Glomerular visceral epithelial cell (primary cell): ENCODE data around the gene MSH2.
"Not testable (repeated sequence)": the region's sequence is repeated elsewhere in the genome, so short reads cannot be mapped to it uniquely, and the experiment has no call there.

Source experiments
- DNase-seq: peaks from one replicate; pipeline ENCODE4 v3.0.0-alpha.2; 2016; ENCODE audit errors: extremely low spot score

MSH2 gene

DNA sequence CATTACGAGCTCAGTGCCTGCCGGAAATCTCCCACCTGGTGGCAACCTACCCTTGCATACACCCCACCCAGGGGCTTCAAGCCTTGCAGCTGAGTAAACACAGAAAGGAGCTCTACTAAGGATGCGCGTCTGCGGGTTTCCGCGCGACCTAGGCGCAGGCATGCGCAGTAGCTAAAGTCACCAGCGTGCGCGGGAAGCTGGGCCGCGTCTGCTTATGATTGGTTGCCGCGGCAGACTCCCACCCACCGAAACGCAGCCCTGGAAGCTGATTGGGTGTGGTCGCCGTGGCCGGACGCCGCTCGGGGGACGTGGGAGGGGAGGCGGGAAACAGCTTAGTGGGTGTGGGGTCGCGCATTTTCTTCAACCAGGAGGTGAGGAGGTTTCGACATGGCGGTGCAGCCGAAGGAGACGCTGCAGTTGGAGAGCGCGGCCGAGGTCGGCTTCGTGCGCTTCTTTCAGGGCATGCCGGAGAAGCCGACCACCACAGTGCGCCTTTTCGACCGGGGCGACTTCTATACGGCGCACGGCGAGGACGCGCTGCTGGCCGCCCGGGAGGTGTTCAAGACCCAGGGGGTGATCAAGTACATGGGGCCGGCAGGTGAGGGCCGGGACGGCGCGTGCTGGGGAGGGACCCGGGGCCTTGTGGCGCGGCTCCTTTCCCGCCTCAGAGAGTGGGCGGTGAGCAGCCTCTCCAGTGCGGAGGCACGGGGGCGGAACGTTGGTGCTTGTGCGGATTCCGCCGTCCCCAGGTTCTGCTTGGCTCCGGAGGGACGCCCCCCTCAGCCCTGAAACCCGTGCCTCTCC is at the start of gene MSH2:
Gene MSH2 (plus strand): TSS at position 352 of the 804 bp plus-strand sequence. CDS start 36 bp downstream, at position 388.
- DNase-seq: peak; percentile 93

DNA sequence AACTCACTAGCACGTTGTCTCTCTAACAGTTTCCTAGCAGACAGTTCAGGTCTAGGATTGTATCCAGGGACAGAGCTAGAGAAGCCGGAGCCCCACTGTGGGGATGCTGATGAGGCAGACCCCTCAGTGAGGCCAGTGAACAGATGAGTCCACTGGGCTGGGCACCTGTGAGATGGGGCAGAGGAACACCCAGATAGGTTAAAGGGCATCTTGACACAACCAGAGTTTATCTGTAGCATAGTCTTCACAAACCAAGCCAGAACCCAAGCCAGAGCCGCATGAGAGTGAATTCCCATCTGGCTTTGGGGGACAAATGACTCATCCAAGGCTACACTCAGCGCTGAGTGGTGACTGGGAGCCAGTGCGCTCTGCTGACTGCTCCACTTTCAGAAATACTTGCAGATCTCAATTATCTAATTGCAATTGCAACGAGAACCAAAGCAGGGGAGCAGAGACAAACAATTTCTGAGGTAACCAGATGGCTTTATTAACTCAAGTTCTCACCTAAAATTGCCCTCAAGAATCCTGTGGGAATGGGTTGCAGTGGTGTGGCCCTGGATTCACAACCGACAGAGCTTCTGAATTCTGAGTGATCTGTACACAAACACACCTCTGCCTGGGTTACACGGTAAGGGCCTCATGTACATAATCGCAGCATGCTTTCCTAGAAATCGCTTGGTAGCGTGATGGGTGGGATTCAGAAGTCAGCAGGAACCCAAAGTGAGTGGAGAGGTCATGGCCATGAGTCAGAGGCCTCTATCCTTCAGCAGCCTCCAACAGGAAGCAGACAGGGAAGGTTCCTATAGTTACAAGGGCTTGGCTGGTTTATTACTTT is 48.7 kb upstream of the MSH2 start:
- DNase-seq: peak; percentile 45

DNA sequence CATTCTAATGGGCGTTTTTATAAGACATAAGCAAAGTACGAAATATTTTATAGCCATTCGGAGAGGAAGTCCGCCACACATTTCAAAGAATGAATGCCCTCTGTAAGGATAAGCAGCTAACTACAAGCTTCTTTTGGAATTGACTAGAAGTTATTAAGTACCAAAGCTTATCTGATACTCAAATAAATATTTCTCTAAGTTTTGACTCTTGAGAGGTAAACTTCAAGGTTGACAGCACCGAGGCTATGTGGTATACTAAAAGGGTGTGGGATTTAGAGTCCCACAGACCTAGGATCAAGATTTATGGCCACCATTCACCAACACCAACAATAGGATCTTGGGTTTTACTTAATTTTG is 48.1 kb upstream of the MSH2 start:
- DNase-seq: no peak

- peak; percentile 66 for DNase-seq
Observed at GRCh38 chr2:47357483-47357882, 45.5 kb upstream of the MSH2 start.

- no peak for DNase-seq
Observed at GRCh38 chr2:47359375-47359868, 43.5 kb upstream of the MSH2 start.

GRCh38 chr2:47360283-47360682 is 42.7 kb upstream of the MSH2 start:
- DNase-seq: no peak

DNA sequence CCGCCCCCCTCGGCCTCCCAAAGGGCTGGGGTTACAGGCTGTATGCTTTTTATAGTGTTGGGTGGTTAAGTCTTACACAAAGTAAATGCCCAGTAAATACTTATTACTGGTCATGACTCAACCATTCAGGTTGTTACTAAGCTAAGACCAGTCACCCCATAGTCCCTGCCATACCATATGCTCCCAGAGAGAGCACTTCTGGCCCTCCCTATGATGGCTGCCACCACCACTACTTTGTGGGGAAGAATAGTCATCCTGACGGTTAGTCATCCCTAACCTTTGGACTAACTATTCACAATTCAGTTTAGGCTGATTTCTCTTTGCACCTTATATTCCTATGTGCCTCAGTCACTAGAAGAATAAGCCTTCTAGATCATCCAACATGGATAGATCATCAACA is 42.0 kb upstream of the MSH2 start:
- peak; percentile 65 for DNase-seq

DNA sequence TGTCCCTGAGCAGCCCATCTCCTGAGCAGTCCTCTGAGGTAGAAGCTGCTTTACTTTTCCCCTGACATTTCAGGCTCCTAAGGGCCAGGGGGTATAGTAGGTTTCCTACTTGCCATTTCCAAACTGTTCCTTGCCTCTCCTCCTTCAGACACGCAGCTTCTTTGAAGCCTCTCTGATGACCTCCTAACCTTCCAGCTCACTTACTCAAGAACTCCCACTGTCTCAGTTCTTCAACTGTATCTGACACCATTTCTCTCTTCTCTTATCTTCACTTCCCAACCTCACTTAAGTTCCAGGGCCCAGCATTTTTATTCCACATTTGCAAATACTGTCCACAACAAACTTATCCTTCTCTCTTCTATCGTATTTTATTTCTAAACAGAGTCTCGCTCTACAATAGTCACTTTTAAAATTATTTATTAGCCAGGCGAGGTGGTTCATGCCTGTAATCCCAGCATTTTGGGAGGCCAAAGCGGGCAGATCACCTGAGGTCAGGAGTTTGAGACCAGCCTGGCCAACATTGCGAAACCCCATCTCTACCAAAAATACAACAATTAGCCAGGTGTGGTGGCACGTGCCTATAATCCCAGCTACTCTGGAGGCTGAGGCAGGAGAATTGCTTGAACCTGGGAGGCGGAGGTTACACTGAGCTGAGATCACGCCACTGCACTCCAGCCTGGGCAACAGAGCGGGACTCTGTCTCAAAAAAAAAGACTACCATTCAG is 41.3 kb upstream of the MSH2 start:
- not testable (repeated sequence) for DNase-seq

GRCh38 chr2:47373747-47374146 is 29.2 kb upstream of the MSH2 start:
- no peak for DNase-seq

GRCh38 chr2:47375307-47375706 is 27.6 kb upstream of the MSH2 start:
- no peak for DNase-seq

DNA sequence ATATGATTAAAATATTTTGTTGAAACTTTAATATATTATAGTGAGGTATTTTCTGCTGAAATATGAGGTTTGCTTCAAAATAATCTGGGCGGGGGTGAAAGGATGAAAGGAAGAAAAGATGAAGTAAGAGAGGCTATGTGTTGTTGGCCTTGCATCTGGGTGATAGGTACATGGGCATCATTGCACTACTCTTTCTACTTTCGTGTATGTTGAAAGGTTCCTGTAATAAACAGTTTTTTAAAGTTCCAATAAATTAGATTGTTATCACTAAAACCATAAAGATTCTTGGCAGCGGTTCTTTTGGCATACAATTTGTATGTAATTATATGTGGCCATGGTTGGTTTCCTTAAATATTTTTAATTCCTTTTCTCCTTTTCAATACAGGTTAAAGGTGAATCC is 23.6 kb upstream of the MSH2 start:
- no peak for DNase-seq

- DNase-seq: no peak
Observed at GRCh38 chr2:47381408-47381807, 21.5 kb upstream of the MSH2 start.

GRCh38 chr2:47386551-47386950 is 16.4 kb upstream of the MSH2 start:
- no peak for DNase-seq

GRCh38 chr2:47388888-47389287 is 14.1 kb upstream of the MSH2 start:
- DNase-seq: no peak

GRCh38 chr2:47389692-47390091 is 13.3 kb upstream of the MSH2 start:
- no peak for DNase-seq

DNA sequence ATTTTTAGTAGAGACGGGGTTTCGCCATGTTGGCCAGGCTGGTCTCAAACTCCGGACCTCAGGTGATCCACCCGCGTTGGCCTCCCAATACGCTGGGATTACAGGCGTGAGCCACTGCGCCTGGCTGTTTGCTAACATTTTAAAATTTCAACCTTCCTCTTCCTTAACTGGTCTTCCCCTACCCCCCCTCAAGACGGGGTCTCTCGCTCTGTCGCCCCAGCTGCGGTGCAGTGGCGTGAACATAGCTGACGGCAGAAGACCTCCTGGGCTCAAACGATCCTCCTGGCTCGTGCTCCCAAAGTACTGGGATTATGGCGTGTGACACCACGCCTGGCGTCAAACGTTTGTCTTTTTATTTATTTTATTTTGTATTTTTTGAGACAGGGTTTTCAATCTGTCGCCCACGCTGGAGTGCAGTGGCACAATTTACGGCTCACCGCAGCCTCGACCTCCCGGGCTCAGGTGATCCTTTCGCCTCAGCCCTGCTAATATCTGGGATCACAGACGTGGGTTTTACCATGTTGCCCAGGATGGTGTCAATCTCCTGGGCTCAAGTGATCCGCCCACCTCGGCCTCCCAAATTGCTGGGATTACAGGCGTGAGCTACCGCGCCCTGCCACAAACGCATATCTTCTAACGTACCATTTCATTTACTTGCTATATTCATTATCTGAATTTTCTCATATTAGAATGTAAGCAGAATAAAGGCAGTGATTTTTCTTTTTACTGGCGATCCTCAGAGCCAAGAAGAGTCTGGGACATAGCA is 984 bp upstream of the MSH2 start:
- DNase-seq: no peak

GRCh38 chr2:47402555-47402804 is 476 bp upstream of the MSH2 start:
- no peak for DNase-seq

DNA sequence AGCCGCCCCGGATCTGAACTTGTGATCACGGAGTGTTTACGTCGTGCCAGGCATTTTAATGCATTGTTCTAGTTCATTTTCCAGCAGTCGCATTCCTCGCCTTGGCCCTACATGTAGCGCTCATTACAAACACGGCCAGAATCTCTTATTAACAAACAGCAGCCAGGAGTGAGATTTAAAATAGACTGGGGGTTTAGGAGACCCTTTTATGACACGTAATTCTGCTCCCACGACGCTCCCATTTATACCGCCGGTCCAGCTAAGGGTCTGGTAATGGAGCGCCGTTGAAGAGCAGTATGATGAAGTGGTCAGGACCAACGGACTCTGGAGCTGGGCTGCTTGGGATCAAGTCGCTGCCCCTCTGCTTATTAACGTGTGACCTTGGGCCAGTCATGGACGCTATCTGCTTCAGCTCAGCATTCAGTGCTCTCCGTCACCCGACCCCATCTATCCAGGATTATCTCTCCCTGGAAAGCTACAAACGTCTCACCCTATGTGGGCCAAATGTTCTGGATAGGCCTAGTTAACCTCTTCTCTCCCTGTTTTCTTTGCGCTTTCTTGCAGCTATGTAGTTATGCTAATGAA is 745 bp downstream of the MSH2 start:
- DNase-seq: peak; percentile 20

GRCh38 chr2:47404356-47404755 is 1.4 kb downstream of the MSH2 start:
- DNase-seq: no peak

- DNase-seq: no peak
Observed at GRCh38 chr2:47405757-47406156, 2.8 kb downstream of the MSH2 start.

GRCh38 chr2:47406649-47407330 is 3.8 kb downstream of the MSH2 start:
- DNase-seq: not testable (repeated sequence)
